Activated CD8-positive, alpha-beta T cell treated with anti-CD3 and anti-CD28 coated beads for 36 hours (primary cell): ENCODE measurements around the gene DMRTA2. TPM values are rescaled to one million over a fixed set of nuclear protein-coding genes. Genes with fewer than 3 reads are reported as not detected.
A peak's percentile ranks its signal among the peaks of the same experiment; 100 is the strongest.

Experiments
- ATAC-seq: fragments of 200-7000 bp; cut with Tn5 transposase; one replicate; pipeline ENCODE4 v1.10.0; 2021; ENCODE audit warnings: mild to moderate bottlenecking, moderate library complexity
- CTCF ChIA-PET: fragments of 350-600 bp; sonication (Branson Sonifier 250); formaldehyde crosslinking; loops from one replicate; lab custom pipeline; 2021; ENCODE audit warnings: antibody characterized with exemption; lab: Charles Lee
- POLR2A ChIA-PET: fragments of 350-600 bp; sonication (Branson Sonifier 250); formaldehyde crosslinking; loops from one replicate; lab custom pipeline; 2021; ENCODE audit warnings: antibody characterized with exemption; lab: Charles Lee
- DNase-seq: peaks from one replicate; pipeline ENCODE4 v3.0.0-alpha.2; 2020
- H3K27ac Mint-ChIP-seq: one replicate; pipeline ENCODE4 v1.8.0; 2021; ENCODE audit warnings: mild to moderate bottlenecking, mixed read lengths
- H3K27me3 Mint-ChIP-seq: one replicate; pipeline ENCODE4 v1.8.0; 2021; ENCODE audit warnings: mixed read lengths
- H3K36me3 Mint-ChIP-seq: one replicate; pipeline ENCODE4 v1.8.0; 2021; ENCODE audit warnings: low read depth, mixed read lengths
- H3K4me1 Mint-ChIP-seq: one replicate; pipeline ENCODE4 v1.8.0; 2021; ENCODE audit warnings: low read depth, mixed read lengths
- H3K4me3 Mint-ChIP-seq: one replicate; pipeline ENCODE4 v1.8.0; 2021; ENCODE audit warnings: mild to moderate bottlenecking, moderate library complexity, mixed read lengths
- H3K9me3 Mint-ChIP-seq: one replicate; pipeline ENCODE4 v1.8.0; 2021; ENCODE audit warnings: mixed read lengths
- intact Hi-C: fragments of 100-400 bp; cut with micrococcal nuclease; formaldehyde crosslinking; loops from one replicate; pipeline ENCODE4 v1.10.0; 2022
- total RNA-seq, 2 experiments: library from RNA; stranded (reverse); gene quantifications; one replicate each; pipeline ENCODE4 v1.2.3, GENCODE V29; 2021
- TF ChIP-seq, protein P1 (sequence below): fragments of 200-600 bp; IDR thresholded peaks from one replicate; pipeline ENCODE4 v1.8.0; 2022; ENCODE audit warnings: antibody characterized with exemption, mild to moderate bottlenecking

DMRTA2 gene
- total RNA-seq, 2 experiments from 2014 or later, result not detected

DNA sequence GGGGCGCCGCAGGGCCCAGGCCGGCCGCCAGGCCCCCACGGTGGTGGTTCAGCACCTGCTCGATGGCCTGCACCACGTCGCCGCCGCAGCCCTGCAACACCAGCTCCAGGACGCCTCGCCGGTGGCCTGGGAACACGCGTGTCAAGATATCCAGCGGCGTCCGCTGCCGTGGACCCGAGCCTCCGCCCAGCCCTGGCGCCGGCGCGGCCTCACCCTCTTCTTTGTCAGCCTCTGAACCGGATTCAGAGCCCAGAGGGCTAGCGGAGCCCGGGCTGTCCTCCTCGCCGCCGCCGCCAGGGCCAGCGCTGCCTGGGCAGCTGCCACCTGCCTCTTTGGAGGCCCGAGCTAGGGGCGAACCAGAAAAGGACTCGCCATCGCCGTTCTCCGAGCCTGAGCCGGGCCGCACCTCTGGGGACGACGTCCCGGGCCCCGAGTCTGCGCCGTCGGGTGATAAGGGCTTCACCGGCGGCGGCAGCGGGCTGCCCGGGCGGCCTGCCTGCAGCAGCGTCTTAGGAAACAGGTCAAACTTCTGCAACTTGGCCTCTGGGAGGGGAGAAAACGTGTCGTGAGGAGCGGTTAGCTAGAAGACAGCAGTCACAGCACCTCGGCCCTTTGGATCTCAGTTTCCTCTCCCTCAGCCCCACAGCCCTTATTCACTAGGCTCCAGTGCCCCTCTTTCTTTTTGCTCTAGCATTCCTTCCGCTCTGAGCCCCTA, 3.9 kb downstream of the DMRTA2 start:
- H3K4me1 Mint-ChIP-seq, result peaks cover 42% of the 10 kb centered on the region
- CTCF ChIA-PET, result no interaction called here
- no peaks in the 10 kb centered on the region for H3K9me3 Mint-ChIP-seq
- intact Hi-C loops, result no loop called here
- H3K27ac Mint-ChIP-seq, result no peak overlapping the region
- peak overlapping the region; percentile 14 for H3K4me3 Mint-ChIP-seq
- H3K27me3 Mint-ChIP-seq, result peaks cover 79% of the 10 kb centered on the region
- TF ChIP-seq, protein P1, sequence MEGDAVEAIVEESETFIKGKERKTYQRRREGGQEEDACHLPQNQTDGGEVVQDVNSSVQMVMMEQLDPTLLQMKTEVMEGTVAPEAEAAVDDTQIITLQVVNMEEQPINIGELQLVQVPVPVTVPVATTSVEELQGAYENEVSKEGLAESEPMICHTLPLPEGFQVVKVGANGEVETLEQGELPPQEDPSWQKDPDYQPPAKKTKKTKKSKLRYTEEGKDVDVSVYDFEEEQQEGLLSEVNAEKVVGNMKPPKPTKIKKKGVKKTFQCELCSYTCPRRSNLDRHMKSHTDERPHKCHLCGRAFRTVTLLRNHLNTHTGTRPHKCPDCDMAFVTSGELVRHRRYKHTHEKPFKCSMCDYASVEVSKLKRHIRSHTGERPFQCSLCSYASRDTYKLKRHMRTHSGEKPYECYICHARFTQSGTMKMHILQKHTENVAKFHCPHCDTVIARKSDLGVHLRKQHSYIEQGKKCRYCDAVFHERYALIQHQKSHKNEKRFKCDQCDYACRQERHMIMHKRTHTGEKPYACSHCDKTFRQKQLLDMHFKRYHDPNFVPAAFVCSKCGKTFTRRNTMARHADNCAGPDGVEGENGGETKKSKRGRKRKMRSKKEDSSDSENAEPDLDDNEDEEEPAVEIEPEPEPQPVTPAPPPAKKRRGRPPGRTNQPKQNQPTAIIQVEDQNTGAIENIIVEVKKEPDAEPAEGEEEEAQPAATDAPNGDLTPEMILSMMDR, result no peak
- ATAC-seq (no peak), DNase-seq (no peak)
- peaks cover 3% of the 10 kb centered on the region for H3K36me3 Mint-ChIP-seq
- POLR2A ChIA-PET, result no interaction called here

DNA sequence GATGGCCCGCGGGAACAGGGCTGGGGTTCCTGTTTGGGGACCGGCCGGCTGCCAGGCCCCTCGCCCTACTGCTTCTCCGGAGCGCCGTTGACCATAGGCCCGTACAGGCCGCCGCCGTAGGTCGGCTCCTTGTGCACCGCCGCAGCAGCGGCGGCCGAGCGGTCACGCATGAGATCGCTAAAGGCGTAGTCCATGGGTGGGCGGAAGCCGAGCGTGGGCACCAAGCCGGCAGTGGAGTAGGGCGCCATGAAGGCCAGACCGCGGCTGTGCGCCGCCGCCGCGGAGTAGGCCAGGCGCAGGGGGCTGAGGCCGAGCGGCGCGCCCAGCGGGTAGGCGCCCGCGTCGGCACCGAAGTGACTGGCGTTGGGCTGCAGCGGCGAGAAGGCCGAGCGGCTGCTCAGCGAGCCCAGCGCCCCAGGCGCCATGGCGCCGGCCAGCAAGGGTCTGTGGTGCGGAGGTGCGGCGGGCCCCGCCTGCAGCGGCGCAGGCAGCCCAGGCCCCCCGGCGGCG, 4.6 kb downstream of the DMRTA2 start:
- no peak for DNase-seq
- ChIA-PET CTCF (no interaction called here), POLR2A (no interaction called here)
- no peaks in the 10 kb centered on the region for H3K9me3 Mint-ChIP-seq
- intact Hi-C loops, result no loop called here
- peaks cover 78% of the 10 kb centered on the region for H3K27me3 Mint-ChIP-seq
- H3K4me1 Mint-ChIP-seq, result peaks cover 37% of the 10 kb centered on the region
- H3K4me3 Mint-ChIP-seq, result no peak overlapping the region
- peak; percentile 5 for ATAC-seq
- TF ChIP-seq, protein P1, result no peak
- H3K27ac Mint-ChIP-seq, result no peak overlapping the region
- H3K36me3 Mint-ChIP-seq, result peaks cover 3% of the 10 kb centered on the region

DNA sequence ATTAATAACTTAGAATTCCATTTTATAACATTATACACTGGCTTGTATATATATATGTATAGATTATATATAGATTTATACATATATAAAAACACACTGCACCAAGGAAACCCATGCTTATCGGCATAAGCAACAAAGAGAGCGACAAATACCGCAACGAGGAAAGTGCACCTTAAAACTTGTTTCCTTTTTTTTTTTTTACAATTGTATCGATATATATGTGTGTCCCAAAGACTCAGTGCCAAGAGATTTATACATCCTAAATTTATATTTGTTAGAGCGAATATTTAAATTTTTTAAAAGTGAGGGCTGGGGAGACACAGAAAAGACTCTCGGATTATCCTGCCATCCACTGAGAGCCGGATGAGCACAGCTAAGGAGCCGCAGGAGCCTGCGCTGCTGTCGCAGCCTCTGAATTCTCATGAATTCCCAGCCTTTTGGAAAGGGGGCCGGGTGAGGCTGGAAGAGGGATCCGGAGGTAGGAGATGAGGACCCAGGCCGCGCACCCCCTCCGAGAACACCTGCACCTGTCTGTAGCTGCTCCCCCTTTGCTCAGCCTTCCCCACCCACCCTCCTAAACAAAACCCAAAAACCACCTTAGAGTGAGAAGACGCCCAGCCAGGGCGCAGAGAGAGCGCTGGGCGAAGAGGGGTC, 5.2 kb downstream of the DMRTA2 start:
- TF ChIP-seq, protein P1, result no peak
- H3K27ac Mint-ChIP-seq, result no peak overlapping the region
- H3K36me3 Mint-ChIP-seq, result peaks cover 3% of the 10 kb centered on the region
- peaks cover 75% of the 10 kb centered on the region for H3K27me3 Mint-ChIP-seq
- CTCF ChIA-PET, result no interaction called here
- H3K4me1 Mint-ChIP-seq, result peaks cover 33% of the 10 kb centered on the region
- H3K9me3 Mint-ChIP-seq, result no peaks in the 10 kb centered on the region
- H3K4me3 Mint-ChIP-seq, result no peak overlapping the region
- POLR2A ChIA-PET, result no interaction called here
- intact Hi-C loops, result no loop called here
- DNase-seq (no peak), ATAC-seq (no peak)

DNA sequence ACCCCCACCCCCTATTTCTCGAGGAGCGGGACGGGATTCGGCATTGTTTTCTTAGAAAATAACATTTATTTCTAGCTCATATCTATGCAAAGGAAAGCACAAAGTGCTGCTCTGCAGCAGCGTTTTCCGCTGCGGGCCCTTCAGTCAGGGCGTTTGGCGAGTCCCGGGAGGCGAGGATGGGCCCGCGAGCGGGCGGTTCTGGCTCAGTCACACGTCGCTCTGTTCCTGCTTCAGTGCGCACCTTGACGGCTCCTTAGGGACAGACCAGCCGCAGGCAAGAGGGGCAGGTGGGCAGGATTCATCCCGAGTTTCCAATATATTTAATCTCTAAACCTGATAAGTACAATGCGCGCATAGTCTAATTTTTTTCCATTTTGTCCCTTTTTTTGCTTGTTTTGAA, 5.7 kb downstream of the DMRTA2 start:
- POLR2A ChIA-PET, result no interaction called here
- DNase-seq (no peak), ATAC-seq (no peak)
- peaks cover 2% of the 10 kb centered on the region for H3K9me3 Mint-ChIP-seq
- TF ChIP-seq, protein P1, result no peak
- intact Hi-C loops, result no loop called here
- peaks cover 29% of the 10 kb centered on the region for H3K4me1 Mint-ChIP-seq
- no peak overlapping the region for H3K4me3 Mint-ChIP-seq
- peaks cover 3% of the 10 kb centered on the region for H3K36me3 Mint-ChIP-seq
- H3K27me3 Mint-ChIP-seq, result peaks cover 73% of the 10 kb centered on the region
- no peak overlapping the region for H3K27ac Mint-ChIP-seq
- CTCF ChIA-PET, result no interaction called here
